GM10248 (cell line): ENCODE measurements around the gene ARAP3.
A peak's percentile ranks its signal among the peaks of the same experiment; 100 is the strongest.

Experiments
- CTCF ChIA-PET: fragments of 300-600 bp; sonication (Branson Sonifier 250); formaldehyde crosslinking; extraction: SDS; loops from one replicate; lab custom pipeline; 2021; ENCODE audit warnings: antibody characterized with exemption; lab: Yijun Ruan, JAX
- POLR2A ChIA-PET: fragments of 350-650 bp; sonication (Branson Sonifier 250); formaldehyde crosslinking; extraction: SDS; loops from one replicate; lab custom pipeline; 2020; ENCODE audit warnings: antibody characterized with exemption; lab: Yijun Ruan, JAX
- DNase-seq: peaks from one replicate; pipeline ENCODE4 v3.0.0; 2012; ENCODE audit errors: extremely low spot score
- TF ChIP-seq, protein P1 (sequence below): IDR thresholded peaks from 2 replicates; pipeline ENCODE4 v1.5.1; 2012; ENCODE audit warnings: mild to moderate bottlenecking, low read depth; ENCODE audit errors: extremely low read depth, missing control alignments, control extremely low read depth

ARAP3 gene

DNA sequence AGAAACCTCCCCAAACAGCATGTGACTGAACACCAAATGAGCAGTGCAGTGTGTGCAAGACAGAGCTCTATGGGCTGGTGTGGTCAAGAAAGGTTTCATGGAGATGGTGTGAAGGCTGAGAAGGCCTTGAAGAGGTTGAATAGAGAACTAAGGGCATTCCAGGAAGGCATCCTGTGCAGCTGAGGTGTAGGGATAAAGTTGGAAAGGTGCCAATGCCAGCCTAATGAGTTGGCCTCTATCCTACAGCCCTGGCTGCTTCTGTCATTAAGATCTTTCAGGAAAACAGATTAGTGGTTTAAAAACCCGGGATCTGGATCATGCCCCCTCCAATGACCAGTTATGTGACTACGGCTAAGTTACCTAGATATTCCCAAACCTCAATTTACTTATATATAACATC is 49.4 kb downstream of the ARAP3 start:
- POLR2A ChIA-PET: no interaction called here
- TF ChIP-seq, protein P1, sequence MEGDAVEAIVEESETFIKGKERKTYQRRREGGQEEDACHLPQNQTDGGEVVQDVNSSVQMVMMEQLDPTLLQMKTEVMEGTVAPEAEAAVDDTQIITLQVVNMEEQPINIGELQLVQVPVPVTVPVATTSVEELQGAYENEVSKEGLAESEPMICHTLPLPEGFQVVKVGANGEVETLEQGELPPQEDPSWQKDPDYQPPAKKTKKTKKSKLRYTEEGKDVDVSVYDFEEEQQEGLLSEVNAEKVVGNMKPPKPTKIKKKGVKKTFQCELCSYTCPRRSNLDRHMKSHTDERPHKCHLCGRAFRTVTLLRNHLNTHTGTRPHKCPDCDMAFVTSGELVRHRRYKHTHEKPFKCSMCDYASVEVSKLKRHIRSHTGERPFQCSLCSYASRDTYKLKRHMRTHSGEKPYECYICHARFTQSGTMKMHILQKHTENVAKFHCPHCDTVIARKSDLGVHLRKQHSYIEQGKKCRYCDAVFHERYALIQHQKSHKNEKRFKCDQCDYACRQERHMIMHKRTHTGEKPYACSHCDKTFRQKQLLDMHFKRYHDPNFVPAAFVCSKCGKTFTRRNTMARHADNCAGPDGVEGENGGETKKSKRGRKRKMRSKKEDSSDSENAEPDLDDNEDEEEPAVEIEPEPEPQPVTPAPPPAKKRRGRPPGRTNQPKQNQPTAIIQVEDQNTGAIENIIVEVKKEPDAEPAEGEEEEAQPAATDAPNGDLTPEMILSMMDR: no peak
- CTCF ChIA-PET: interaction anchor here (1.1 to 26.1 kb wide), 7 partner anchors 9 to 69 kb away, joined by 4 to 442 read pairs (median 11); partner anchors contain the start of gene DIAPH1

DNA sequence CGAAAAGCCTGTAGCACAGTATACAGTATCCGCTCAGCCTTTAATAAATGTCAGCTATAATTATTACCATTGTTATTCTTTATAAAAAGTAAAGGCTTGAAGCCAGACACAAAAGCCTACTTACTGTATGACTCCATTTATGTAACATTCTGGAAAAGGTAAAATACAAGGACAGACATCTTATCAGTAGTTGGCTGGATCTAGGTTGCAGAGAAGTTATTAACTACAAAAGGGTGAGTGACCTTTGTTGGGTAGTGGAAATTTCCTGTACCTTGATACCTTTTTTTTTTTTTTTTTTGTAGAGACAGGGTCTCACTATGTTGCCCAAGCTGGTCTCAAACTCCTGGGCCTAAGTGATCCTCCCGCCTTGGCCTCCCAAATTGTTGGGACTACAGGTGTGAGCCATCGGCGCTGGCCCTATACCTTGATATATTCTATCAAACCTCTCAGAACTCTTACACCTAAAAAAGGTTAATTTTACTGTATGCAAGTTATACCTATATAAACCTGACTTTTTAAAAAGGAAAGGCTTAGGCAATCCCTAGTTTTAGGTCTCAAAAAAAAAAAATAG is 51.4 kb downstream of the ARAP3 start:
- POLR2A ChIA-PET: no interaction called here
- DNase-seq: no peak
- CTCF ChIA-PET: interaction anchor here (1.0 to 26.1 kb wide), 4 partner anchors 11 to 384 kb away, joined by 3 to 442 read pairs (median 57); partner anchors contain the start of gene DIAPH1
- TF ChIP-seq, protein P1: no peak

More for the DNA sequence above, 49.4 kb downstream of the ARAP3 start:
- DNase-seq: no peak

DNA sequence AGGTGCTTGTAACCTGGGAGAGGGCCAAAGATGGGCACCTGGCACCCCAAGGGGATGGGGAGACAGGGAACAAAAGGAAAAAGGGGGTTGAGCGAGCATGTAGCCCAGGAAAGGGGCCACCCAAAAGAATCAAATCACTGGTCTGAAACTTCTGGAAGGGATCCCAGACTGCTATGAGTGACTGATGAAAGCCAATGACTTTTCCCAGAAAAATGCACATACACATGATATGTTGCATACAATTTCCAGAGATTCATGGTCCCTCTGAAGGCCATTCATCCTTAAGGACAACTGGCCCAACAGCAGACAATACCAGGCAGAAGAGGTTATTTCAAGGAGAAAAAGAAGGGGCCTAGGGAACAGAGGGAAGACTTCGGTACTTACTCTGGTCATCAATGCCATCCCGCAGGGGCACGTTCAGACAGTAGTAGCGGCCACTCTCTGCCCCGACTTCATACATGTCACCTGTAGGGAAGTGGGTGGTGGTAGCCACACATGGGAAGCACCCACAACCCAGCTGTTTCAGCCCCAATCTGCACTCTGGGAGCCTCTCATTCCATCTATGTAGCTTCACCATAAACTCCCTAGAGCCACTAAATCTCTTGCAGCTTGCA is 53.7 kb downstream of the ARAP3 start:
- no peak for DNase-seq
- TF ChIP-seq, protein P1: no peak
- POLR2A ChIA-PET: no interaction called here
- CTCF ChIA-PET: interaction anchor here (1.2 to 26.1 kb wide), 4 partner anchors 9 to 38 kb away, joined by 3 to 442 read pairs (median 400); partner anchors contain the start of genes DIAPH1, FCHSD1, HDAC3 and RELL2

DNA sequence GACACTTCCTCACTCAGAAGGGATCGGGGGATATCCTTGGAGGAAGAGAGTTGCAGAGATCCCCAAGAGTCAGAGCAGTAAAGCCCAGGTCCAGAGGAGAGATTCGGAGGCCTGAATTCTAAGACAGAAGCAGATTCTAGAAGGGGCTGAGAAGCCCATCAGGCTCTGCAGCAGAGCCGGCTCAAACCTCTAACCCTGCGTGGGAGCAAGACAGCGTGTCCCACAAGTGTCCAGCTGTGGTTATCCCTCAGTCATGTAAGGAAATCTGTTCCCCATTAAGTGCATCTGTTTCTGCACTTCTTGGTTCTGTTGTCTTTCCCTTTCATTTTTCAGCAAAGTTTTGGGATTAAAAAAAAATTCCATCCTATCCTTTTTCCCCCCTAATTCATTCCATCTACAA is 58.4 kb downstream of the ARAP3 start:
- CTCF ChIA-PET: interaction anchor here (0.8 to 17.1 kb wide), 5 partner anchors 13 to 66 kb away, joined by 3 to 442 read pairs (median 6); partner anchors contain the start of genes HDAC3 and RELL2
- TF ChIP-seq, protein P1: no peak
- DNase-seq: no peak
- POLR2A ChIA-PET: interaction anchor here (0.7 kb wide), 1 partner anchor 21 kb away, joined by 8 read pairs; no protein-coding TSS in a partner anchor

DNA sequence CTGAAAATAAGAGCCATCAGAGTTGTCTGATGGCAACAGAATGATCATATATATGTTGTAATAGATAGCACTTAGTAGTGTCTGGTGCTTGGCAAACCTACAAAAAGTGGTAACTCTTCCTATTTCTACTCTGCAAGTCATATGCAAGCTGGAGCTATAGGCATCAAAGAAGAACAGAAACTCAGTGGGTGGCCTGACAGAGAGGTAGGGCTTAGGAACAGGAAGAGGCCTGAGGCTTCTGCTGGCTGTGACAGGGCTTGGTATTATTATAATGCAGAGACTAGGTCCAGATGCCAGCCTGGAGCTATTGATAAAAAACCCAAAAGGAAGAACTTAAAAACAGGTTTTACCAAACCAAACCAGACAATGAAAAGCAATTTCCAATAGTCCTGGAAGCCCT is 58.8 kb downstream of the ARAP3 start:
- CTCF ChIA-PET: interaction anchor here (0.8 to 17.1 kb wide), 5 partner anchors 14 to 66 kb away, joined by 3 to 442 read pairs (median 6); partner anchors contain the start of genes HDAC3 and RELL2
- peak; percentile 52 for DNase-seq
- TF ChIP-seq, protein P1: no peak
- POLR2A ChIA-PET: no interaction called here

DNA sequence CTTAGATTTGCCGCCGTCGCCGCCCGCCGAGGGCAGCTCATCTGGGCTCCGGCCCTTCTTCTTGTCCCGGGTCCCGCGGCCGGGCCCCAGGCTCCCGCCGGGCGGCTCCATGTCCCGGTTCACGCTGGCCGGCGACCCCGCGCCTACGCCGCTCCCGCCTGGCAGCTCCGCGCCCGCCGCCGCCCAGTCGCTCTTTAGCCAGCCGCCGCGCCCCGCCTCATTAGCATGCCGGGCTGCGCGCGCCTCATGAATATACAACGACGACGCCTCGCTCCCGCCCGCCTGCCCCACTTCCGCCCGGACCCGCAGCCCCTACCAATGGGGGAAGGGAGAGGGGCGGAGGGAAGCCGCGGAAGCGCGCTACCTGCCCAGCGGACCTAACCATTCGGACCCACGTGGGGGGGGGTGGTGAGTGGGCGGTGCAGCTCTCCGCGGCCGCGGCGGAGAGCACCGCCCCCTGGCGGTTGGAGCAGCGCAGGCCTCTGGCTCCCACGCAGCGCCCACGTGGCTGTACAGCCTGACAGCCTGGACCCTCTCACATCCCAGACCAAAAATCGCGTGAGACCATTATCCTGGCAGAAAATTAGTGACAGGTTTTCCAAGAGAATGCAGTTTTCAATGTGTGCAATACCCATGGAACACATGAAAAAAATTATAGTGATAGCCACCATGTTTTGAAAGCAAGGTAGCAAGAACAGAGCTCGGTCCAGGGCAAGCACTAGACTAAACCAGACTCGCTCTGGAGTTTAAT is 63.1 kb downstream of the ARAP3 start, which contains the start of gene DIAPH1:
DIAPH1 (minus strand) TSS at position 197 of the 751 bp plus-strand sequence; CDS start at position 111, 86 bp downstream.
- POLR2A ChIA-PET: interaction anchor here (0.6 to 1.9 kb wide), 7 partner anchors 15 to 350 kb away, joined by 3 to 9 read pairs (median 4); partner anchors contain the start of genes HDAC3, RELL2, RNF14 and TAF7

More for the DNA sequence above, 63.1 kb downstream of the ARAP3 start, which contains the start of gene DIAPH1:
- TF ChIP-seq, protein P1: peak; percentile 92
- peak; percentile 96 for DNase-seq
- CTCF ChIA-PET: interaction anchor here (0.6 to 17.1 kb wide), 27 partner anchors 16 to 353 kb away, joined by 3 to 442 read pairs (median 6); partner anchors contain the start of genes FCHSD1, HDAC3, PCDHGA12 and PCDHGC3
